ENCODE data around the gene SMARCD2. TPM values are rescaled to one million over a fixed set of nuclear protein-coding genes. Genes with fewer than 3 reads are reported as not detected.

Gene SMARCD2
- total and polyA plus RNA-seq, 2 of the 13 experiments (the other 11 are each of a cell fraction or from before 2014, with no cell fraction given), result 122 to 150 TPM

DNA sequence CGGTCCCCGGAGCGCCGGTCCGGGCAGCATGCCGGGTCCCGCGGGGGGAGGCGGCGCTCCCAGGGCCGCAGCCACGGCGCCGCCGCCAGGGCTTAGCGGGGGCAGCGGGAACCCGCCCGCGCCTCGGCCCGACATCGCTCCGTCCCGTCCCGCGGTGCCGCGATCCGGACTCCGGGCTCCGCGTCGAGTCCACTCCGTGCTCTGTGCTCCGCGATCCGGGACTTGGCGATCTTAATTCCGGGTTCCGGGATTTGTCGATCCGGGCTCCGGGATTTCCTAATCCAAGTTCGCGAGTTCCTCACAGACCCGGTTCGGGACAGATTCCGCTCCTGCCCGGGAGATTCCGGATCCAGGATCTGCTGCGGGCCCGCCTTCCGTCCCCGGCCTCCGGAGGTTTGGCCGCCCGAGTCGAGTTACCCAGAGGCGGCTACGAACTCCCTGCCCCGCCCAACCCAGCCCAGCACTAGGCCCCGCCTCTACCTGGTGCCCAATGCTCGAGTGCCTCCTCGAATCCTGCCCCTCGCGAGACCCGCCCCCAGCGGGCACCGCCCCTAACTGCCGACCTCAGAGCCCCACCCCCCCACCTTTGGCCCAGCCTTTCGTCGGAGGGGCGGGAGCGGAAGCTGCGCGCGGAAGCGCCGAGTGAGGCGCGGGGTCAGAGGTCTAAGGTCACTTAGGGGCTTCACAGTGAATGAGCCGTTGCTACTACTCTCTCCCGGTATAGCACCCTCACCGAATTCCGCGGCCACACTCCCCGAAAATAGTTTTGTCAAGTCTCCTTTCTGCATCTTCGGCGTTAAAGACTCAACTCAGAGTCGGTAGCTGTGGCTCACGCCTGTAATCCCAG is at the start of gene SMARCD2 (continued):
- TF ChIP-seq, protein P1, sequence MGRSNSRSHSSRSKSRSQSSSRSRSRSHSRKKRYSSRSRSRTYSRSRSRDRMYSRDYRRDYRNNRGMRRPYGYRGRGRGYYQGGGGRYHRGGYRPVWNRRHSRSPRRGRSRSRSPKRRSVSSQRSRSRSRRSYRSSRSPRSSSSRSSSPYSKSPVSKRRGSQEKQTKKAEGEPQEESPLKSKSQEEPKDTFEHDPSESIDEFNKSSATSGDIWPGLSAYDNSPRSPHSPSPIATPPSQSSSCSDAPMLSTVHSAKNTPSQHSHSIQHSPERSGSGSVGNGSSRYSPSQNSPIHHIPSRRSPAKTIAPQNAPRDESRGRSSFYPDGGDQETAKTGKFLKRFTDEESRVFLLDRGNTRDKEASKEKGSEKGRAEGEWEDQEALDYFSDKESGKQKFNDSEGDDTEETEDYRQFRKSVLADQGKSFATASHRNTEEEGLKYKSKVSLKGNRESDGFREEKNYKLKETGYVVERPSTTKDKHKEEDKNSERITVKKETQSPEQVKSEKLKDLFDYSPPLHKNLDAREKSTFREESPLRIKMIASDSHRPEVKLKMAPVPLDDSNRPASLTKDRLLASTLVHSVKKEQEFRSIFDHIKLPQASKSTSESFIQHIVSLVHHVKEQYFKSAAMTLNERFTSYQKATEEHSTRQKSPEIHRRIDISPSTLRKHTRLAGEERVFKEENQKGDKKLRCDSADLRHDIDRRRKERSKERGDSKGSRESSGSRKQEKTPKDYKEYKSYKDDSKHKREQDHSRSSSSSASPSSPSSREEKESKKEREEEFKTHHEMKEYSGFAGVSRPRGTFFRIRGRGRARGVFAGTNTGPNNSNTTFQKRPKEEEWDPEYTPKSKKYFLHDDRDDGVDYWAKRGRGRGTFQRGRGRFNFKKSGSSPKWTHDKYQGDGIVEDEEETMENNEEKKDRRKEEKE (IDR thresholded peaks at IDR 0.05), result no peak
- TF ChIP-seq RBM22 (optimal IDR thresholded peaks at IDR 0.05; ENCODE audit: low read length) (peak; percentile 81), UBTF (CRISPR knock-in tag; IDR thresholded peaks at IDR 0.05) (peak; percentile 95), JUNB (CRISPR knock-in tag; IDR thresholded peaks at IDR 0.05; ENCODE audit: borderline replicate concordance) (peak; percentile 59; the same call in 1 of the 2 replicates), FOXM1 (CRISPR knock-in tag; IDR thresholded peaks at IDR 0.05) (0 out of 2 replicates have a peak, but pooled peaks have one; percentile 45), AGO1 (IDR thresholded peaks at IDR 0.05; ENCODE audit: low read depth, low read length, poor library complexity, severe bottlenecking) (peak; percentile 49), ZFP1 (CRISPR knock-in tag; IDR thresholded peaks at IDR 0.05) (peak; percentile 89), ETV5 (CRISPR knock-in tag; IDR thresholded peaks at IDR 0.05; ENCODE audit: borderline replicate concordance) (peak; percentile 87), KMT2A (CRISPR knock-in tag; IDR thresholded peaks at IDR 0.05) (peak; percentile 75; the same call in 1 of the 2 replicates), ZFP90 (CRISPR knock-in tag; IDR thresholded peaks at IDR 0.05; ENCODE audit: borderline replicate concordance) (peak; percentile 97), ZNF143 (CRISPR knock-in tag; IDR thresholded peaks at IDR 0.05) (peak; percentile 70), ZNF256 (CRISPR knock-in tag; conservative IDR thresholded peaks at IDR 0.05) (peak; percentile 83), FOXK1 (CRISPR knock-in tag; IDR thresholded peaks at IDR 0.05; ENCODE audit: borderline replicate concordance, low read depth) (peak; percentile 87), MXD4 (CRISPR knock-in tag; IDR thresholded peaks at IDR 0.05) (peak; percentile 84; the same call in 1 of the 2 replicates), SETDB1 (CRISPR knock-in tag; IDR thresholded peaks at IDR 0.05; ENCODE audit: borderline replicate concordance) (no peak), AHDC1 (CRISPR knock-in tag; IDR thresholded peaks at IDR 0.05; ENCODE audit: borderline replicate concordance) (peak; percentile 58; the same call in 1 of the 2 replicates)
